ENCODE measurements around the gene SLC12A3.

SLC12A3 gene, protein sequence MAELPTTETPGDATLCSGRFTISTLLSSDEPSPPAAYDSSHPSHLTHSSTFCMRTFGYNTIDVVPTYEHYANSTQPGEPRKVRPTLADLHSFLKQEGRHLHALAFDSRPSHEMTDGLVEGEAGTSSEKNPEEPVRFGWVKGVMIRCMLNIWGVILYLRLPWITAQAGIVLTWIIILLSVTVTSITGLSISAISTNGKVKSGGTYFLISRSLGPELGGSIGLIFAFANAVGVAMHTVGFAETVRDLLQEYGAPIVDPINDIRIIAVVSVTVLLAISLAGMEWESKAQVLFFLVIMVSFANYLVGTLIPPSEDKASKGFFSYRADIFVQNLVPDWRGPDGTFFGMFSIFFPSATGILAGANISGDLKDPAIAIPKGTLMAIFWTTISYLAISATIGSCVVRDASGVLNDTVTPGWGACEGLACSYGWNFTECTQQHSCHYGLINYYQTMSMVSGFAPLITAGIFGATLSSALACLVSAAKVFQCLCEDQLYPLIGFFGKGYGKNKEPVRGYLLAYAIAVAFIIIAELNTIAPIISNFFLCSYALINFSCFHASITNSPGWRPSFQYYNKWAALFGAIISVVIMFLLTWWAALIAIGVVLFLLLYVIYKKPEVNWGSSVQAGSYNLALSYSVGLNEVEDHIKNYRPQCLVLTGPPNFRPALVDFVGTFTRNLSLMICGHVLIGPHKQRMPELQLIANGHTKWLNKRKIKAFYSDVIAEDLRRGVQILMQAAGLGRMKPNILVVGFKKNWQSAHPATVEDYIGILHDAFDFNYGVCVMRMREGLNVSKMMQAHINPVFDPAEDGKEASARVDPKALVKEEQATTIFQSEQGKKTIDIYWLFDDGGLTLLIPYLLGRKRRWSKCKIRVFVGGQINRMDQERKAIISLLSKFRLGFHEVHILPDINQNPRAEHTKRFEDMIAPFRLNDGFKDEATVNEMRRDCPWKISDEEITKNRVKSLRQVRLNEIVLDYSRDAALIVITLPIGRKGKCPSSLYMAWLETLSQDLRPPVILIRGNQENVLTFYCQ

DNA sequence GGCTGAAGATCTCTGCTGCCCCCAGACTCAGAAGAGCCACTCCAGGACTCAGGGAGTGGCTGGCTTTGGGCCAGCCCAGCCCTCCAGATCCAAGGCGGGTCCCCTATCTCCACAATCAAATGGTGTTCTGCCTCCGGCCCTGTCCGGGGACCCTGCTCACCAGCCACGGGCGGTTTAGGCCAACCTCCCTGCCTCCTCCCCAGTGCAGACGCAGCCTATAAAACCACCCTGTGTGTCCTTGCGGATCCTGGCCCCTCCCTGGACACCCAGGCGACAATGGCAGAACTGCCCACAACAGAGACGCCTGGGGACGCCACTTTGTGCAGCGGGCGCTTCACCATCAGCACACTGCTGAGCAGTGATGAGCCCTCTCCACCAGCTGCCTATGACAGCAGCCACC is at the start of gene SLC12A3:
Gene SLC12A3, plus strand, starts transcription at position 248 of the 400 bp plus-strand sequence. Its CDS starts 29 bp downstream, at position 277.
- no peak for DNase-seq

DNA sequence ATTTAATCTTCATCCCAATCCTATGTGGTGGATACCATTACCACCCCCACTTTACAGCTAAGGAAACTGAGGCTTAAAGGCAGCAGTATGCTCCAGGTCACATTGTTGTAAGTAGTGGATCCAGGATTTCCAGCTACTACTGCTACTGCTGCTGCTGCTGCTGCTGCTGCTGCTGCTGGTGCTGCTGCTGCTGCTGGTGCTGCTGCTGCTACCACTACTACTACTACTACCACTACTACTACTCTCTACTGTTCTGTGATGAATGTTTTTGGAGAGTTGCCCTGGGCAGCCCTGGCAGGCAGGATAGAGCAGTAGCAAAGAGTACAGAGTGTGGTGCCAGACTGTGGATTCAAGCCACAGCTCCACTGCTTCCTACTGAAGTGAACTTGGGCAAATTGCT is 49.3 kb upstream of the SLC12A3 start:
- DNase-seq, result no peak

DNA sequence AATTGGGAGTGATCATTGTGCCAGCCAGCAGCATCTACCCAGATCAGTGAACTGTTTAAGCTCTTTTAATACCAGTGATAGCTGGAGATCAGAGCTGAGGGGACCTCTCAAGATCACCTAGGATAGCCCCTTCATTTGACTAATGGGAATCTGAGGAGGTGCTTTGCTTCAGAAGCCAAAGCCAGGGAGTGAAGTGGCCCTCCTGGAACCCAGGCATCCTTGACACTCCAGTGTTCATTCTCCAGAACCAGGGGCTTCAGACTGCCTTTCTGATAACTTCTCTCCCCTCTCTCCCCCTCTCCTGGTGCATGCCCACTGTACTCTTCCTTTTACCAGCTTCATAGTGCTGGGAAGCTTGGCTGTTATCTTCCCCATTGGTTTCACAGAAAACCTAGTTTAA is 48.0 kb upstream of the SLC12A3 start:
- DNase-seq, result no peak

DNA sequence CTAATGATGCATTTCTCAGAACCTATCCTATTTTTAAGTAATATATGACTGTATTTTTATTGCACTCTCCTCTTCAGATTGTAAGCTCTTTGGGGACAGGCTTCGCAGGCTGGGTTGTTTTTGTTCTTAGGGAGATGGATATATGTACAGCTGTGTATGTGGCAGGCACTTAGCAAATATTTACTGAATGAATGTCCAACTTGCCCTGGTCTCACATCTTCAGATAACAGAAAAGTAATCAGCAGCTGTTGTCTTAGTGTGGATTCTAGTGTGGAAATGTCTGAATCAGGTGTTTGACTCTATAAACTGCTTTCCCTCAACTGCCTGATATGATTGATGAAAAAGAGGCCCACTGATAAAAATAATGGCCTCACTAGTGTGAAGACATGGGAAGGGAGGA is 47.1 kb upstream of the SLC12A3 start:
- no peak for DNase-seq

DNA sequence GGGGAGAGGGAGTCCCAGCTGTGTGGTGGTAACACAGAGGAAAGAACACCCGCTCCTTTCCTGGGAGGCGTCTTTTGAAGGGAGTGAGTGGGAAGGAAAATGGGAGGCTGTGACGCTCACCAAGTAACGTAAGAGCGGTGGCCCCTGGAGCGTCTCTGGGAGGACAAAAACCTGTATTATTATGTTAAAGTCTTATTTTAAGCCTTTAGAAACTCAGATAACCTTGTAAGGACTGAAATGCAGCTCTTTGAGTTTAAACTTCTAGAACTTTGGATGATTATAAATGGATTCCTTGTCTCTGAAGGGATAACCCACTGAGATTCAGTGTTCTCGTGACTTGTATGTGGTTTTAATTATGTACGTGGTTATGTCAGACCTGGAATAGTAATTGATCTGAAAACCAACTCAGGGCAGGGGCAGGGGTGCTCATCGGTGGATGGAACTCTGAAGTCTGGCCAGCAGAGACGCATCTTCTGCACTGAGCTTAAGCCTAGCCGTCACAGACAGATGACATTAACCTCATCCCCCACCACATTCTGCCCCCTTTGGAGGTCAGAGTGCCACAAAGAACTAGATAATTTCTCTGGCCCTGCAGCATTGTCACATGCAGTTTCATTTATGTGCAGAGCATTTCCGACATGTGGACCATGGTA is 41.8 kb upstream of the SLC12A3 start:
- DNase-seq, result no peak

DNA sequence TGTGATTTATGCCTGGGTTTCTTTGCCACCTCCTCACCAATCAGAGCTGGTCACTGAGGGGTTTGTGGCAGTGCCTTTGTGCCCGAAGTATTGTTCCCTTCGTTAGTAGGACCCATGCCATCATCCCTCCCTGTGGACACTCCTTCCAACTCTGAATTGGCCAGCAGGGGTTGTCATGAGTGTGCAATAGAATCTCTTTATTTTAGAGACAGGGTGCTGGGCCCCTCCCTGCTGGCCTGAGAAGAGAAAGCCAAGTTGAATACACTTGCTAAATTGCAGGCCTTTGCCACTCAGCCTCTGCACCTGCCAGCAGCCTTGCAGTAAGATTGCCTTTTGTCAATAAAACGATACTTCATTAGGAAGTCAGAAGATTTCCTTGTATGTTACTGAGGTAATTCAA is 40.7 kb upstream of the SLC12A3 start:
- peak; percentile 10 for DNase-seq

DNA sequence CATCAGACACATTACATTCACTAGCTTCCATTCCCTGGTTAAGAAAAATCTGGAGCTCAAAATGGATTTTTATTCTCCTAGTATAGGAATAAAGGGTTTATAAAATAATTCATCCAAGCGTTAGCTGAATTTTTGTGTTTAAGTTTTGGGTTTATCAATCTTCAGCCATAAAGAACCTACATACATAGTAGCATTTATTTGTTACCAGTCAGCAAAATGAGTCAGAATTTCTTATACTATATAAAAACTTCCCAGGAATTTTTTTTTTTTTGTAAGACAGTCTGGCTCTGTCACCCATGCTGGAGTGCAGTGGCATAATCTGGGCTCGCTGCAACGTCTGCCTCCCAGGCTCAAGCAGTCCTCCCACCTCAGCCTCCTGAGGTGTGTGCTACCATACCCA is 40.2 kb upstream of the SLC12A3 start:
- no peak for DNase-seq

DNA sequence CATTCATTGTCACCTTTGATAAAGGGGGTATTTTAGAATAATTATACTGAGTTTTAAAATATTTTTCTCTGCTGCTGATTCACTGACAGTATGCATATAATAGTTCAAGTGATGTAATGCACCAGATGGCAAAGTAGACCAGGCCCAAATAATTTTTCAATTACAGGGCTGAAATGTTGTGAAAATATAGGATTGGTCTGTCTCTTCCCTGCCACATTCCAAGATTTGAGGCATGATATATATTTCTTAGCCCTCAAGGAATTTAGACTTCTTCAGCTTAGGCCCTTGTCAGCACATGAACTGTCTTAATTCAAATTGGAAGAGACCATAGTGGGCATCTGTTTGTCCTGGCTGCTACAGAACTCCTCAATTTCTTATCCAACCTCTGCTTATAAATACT is 39.2 kb upstream of the SLC12A3 start:
- DNase-seq, result no peak

DNA sequence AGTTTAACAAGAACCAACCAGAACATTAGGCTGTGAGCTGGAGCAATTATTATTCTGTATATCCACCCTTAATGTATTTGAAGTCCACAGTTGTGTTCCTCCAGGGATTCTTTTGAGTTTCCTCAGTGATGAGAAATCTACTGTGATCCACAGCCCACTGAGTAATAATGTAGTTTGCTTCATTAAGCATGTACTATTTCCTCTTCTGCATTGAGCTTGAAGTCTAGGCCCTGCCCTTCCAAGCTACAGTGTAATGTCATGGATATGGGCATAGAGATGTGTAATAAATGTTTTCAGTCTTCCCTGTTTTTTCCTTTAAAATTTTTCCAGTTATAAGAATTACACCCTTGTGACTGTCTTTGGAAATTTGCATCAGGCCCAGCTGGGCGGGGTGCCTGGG is 36.4 kb upstream of the SLC12A3 start:
- DNase-seq, result no peak

DNA sequence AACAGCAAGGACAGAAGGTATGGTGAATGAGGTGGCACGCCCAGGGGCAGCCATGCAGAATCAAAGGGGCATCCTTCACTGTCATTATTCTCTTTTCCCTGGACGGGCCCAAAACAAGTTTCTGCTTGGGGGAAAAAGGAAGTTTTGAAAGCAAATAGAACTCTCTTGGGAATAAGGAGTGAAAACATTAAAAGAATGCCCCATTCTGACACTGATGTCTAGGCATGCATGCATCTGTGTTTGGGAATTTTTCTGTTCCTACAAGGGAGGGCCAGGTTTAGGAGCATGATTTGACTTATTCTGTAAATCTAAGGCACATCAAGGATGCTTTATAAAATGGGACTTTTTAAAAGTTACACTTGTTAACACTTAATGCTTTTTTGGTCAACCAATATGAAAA is 34.3 kb upstream of the SLC12A3 start:
- DNase-seq, result no peak

DNA sequence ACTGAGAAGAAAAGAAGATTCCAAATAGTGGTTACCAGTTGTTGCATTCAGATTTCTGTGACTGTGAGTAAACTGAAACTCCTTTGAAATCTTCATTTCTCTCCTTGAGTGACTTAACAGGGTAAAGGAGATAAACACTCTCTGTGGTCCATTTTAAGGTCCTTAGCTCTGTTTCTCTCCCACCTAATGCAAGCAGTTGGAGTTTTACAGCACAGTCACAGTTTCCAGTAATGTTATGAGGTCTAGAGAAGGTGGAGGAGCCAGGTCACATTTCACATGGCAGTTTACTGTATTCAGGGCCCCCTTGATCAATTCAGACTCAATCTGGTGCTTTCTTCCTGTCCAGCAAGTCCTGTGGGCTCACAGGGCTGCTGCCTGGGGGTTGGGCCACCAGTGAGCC is 32.2 kb upstream of the SLC12A3 start:
- DNase-seq, result no peak

DNA sequence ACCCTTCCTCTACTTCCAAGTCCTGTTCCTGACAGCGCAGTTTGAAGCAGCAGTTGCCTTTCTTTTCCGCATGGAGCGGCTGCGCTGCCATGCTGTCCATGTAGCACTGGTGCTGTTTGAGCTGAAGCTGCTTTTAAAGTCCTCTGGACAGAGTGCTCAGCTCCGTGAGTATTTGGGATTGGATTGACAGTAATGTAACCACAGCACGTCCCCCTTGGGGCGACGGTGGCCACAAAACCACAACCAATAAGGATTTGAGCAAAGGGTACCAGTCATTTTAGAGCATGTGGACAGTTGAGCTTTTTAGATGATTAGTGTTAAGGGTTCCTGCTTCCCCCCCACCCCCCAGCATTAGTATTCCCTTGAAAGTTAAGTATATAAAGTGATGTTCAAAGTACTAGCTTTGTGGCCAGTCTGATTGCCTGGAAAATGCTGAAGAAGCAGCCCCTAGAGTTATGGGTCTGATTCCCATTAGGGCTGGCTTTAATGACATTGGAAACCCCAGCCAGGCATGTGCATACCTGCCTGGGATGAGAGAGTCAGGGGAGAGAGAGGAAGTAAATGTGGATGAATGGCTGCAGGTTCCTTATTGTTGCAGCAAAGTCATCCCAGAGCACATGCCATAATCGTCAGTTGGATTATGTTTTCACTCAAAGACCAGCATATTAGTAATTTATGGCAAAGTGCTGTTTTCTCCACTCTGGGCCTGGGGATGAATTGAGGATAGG is 31.6 kb upstream of the SLC12A3 start:
- no peak for DNase-seq

DNA sequence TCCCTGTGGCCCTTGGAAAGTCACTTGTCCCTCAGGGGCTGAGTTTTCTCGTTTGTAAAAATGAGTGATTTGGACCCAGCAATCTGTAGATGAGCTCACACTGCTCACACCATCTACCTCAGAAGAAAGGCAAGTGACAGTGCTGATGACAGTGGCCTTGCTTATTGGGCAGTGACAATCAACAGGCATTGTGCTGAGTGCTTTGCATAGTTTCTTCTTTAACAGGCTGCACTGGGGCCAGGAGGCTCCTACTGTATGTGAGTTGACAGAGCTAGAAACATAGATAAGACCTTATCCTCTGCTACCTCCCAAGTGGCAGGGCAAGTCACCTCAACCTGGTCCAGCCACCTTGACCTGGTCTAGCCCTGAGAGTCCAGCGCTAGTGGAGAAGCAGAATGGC is 29.7 kb upstream of the SLC12A3 start:
- DNase-seq, result no peak

DNA sequence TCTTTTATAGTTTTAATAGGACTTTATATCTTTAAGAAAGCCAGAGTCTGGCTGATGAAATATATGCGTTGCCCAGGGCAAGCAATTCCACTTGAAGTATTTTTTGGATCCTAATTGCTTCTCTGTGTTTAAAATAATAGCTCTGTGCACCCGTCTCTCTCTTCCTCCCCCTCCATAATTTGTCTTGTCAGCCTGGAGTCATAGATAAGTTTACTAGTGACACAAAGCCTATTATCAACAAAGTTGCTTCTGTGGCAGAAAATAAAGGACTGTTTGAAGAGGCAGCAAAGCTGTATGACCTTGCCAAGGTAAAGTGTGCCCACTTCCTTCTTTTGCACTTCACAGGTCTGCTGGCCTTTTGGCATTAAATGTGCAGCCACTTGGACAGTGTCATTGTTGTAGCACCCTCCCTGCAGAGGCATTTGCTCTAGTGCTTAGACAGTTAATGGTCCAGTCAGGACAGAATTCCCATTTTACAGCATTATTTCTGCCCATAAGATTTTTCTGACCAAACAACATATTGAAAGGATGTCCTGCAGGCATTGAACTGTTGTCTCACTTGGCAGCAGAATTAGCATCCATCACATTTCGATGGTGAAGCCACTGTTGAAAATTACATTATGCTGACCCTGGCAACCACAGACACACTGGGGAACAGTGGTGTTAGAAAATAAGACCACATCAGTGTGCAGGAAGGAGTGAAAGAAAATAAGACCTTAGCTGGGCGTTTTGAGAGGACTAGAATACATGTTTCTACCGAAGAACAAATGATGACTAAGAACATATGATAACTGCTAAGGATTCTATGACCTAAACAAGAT is 28.4 kb upstream of the SLC12A3 start:
- DNase-seq, result no peak

DNA sequence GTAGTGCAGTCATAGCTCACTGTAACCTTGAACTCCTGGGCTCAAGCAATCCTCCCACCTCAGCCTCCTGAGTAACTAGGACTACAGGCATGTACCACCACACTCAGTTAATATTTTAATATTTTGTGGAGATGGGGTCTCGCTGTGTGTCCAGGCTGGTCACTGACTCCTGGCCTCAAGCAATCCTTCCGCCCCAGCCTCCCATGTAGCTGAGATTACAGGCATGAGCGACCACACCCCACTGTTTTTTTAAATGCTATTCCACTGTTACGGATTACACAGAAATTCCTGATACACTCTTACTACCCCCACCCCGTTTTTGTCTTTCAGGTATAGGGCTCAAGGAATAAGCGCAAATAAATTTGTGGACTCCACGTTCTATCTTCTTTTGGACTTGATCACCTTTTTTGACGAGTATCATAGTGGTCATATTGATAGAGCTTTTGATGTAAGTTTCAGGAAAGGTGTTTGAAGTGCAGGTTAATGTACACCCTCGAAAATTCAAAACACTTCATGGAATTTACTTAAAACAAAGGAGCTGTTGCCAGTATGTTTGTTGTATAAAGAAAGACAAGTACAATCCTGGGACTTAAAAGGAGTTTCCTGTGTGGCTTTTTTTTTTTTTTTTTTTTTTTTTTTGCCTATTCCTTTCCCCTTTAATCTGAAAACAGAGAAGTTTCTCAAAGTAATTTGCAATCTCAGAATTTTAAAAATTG is 26.2 kb upstream of the SLC12A3 start:
- no peak for DNase-seq

DNA sequence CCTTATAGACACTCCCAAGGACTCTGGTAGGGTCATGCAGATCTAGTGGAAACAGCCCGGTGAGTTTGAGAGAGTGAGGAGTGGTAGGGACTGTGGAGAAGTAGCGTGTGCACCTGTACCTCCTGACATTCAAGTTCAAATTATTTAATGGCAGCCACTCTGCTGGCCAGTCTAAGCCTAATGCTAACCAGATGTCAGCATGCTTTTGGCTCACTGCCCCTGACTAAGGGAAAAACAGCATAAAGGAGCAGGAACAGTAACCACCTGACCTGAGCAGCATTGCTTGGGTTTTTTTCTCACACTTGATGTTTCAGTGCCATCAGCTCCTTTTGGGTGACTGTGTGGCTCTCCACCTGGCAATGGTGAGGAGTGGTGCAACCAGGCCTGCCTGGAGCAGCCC is 23.8 kb upstream of the SLC12A3 start:
- peak; percentile 28 for DNase-seq

DNA sequence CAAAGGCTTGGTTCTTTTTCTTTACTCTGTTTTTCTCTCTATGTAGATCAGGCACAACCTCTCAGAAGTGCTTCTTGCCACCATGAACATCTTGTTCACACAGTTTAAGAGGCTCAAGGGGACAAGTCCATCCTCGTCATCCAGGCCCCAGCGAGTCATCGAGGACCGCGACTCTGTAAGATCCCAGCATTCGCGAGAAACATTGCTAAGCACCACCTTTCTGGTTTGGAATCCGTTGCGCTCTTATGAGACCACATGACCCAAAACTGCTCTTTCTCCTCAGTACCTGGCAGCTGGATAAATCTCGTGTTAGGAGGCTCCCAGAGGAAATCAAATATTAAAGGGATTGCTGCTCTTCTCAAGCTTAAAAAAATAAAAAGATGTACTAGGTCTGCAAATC is 23.3 kb upstream of the SLC12A3 start:
- DNase-seq, result no peak

DNA sequence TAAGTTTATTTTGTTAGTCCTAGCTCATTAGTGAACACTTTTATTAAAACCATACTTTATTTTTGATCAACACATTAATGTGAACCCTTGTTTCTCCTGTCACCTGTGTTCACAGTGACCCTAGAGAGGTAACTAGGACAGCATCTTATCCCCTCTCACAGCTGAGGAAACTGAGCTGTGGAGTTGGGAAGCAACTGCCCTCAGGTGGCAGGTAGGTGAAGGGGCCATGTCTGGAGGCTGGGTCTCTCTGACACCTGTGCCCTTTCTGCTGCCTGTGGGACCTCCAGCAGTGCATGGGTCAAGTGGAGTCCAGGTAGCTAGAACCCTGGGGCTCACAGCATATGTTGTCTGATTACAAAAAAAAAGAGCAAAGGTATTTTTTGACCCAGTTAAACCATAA is 22.9 kb upstream of the SLC12A3 start:
- no peak for DNase-seq

DNA sequence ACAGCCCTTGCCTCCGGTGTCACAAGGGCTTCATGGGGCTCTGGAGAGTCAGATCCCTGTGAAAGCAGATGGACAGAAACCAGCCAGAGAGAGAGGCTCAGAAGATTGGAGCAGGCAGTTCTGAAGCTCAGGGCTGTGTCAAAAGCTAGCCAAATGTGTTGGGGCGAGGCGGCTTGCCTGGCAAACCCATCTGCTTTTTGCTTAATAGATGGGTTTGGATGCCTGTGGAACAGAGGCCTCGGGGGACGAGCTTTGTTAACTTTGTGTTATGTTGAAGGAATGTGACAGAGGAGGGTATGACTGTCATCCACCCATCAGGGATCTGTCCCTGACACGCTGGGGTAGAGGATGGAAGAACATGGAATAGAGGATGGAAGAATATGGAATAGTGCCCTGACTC is 21.0 kb upstream of the SLC12A3 start:
- DNase-seq, result no peak

DNA sequence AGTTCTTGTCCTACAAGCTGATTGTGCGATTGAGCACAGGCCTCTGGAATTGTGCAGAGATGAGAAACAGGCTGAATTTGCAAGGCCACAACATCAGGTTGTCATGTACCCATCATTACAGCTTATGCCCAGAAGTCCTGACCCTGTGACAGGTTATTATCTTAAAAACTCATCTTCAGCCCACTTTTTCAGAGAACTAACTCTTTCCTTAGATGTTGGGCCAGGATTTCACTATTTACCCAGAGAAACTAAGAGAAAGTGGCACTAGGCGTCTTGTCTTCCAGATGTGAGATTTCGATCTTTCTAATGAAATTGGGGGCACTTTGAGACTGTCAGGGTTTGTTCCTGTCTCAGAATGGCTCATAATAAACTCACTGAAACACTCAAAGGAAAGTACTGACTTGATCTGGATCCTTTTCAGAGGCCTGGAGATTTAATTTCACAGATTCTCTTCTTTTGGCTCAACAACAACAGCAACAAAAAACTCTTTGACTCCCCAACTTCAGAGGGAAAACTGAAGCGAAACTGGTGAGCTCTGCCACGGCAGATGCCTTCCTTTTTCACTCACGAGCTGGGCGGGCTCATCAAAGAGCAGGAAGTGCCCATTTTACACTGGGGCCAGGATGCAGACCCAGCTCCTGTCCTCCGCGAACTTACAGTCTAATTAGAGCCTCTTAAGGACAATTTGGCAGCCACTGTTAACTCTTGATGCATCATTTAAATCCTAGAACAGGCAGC is 17.7 kb upstream of the SLC12A3 start:
- DNase-seq, result no peak
